EH (cell line): ENCODE results near the gene AGR3.
A peak's percentile ranks its signal among the peaks of the same experiment; 100 is the strongest.
"Not testable (repeated sequence)": the region's sequence is repeated elsewhere in the genome, so short reads cannot be mapped to it uniquely, and the experiment has no call there.

Source experiments
- DNase-seq: peaks from one replicate; pipeline ENCODE4 v3.0.0-alpha.2; 2015; ENCODE audit warnings: low read depth

The AGR3 gene

DNA sequence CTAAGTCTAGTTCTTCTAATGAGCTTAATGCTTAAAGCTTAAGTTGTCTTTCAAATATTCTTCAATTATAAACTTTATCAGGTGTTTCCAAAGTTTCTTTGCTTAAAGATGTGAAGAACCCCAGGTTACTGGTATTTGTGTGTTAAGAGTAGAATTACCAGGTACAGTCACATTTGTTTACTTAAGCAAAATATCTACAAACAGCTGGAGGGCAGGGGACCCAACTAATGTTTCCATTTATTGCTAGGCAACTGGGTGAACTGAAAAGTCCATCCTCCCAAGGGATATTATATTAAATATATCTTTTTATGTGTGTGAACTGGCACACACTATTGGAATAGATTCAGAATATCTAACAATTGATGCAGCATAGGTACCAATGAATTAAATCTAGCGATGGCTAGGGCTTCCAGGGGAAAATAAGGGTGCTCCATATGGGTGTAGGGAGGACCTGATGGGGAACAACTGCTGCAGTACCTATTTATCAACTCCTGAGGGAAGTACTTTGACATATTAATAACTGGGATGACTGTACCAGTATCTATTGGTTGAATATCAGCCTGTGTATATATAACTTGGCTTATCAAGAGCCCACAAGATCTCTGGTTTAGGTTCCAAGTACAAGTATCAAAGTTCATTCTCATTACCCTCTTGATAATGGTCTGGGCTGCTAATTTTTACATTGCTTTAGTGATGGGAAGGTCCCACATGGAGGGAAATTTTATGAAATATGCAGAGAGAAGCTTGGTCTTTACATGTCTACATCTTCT is 10.3 kb upstream of the AGR3 start:
- no peak for DNase-seq

DNA sequence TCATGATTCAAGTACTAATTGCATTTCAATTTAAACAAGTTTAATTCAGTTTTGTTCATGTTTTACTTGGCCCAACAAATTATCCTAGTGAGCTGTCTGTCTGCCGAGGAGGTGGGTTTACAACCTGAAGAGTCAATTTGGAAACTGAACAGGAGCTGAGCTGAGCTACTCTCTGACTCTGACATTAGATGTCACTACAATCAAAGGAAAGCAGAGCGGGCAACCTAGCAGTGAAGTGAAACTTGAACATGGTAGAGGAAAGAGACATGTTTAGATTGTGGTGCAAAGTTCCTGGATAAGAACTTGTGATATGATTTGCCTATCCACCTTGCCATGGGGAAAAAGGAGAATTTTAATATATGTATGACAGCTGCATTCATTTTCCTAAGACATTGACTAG is 9.6 kb upstream of the AGR3 start:
- DNase-seq, result peak; percentile 73

GRCh38 chr7:16889851-16890415 is 8.2 kb upstream of the AGR3 start:
- DNase-seq, result no peak

- DNase-seq, result no peak
These were observed 7.5 kb upstream of the AGR3 start for GRCh38 chr7:16889305-16889704.

GRCh38 chr7:16883918-16884317 is 2.1 kb upstream of the AGR3 start:
- DNase-seq, result no peak

- DNase-seq, result no peak
These were observed 1.2 kb downstream of the AGR3 start for GRCh38 chr7:16880554-16880953.

- no peak for DNase-seq
These were observed 2.6 kb downstream of the AGR3 start for GRCh38 chr7:16879181-16879580.

DNA sequence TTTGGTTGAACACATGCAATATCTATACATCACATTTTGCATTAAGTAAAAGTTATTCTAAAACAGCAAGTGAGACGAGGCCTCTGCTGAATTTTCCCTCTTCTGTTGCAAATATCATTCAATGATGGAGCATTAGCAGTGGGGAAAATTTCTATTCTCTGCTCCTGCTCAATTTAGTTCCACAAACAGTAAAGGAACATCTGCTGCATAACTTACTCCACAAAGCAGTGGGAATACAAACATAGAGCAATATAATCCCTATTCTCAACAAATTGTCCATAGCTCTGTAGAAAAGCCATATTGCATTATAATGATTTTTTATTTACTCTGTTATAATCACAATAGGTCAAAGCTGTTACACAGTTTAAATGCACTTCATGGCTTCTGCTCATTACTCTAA is 5.9 kb downstream of the AGR3 start:
- DNase-seq, result no peak

DNA sequence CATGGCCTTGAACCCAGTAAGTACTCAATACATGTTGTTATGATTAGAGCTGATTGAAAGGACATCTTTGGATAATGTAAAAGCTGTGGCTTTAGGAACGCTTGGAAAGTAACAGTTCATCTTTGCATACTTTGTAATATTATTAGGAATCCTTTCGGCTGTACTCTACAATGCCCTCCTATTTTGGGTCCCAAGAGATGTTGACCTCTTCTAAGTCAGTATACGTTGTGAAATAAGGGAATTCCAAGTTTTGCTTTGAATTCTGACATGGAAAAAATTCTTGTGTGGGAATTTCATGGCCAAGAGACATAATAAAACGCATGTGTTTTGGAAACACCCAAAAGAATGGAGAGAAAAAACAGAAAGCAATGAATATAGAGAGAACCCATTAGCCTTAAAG is 7.7 kb downstream of the AGR3 start:
- peak; percentile 19 for DNase-seq

GRCh38 chr7:16867328-16867727 is 14.5 kb downstream of the AGR3 start:
- no peak for DNase-seq

DNA sequence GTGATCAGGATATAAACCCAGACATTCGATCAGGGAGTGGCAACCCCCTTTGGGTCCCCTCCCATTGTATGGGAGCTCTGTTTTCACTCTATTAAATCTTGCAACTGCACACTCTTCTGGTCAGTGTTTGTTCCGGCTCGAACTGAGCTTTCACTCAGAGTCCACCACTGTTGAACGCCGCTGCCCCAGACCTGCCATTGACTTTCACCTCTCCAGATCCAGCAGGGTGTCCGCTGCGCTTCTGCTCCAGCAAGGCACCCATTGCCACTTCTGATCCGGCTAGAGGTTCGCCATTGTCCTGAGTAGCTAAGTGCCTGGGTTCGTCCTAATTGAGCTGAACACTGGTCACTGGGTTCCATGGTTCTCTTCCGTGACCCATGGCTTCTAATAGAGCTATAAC is 28.6 kb downstream of the AGR3 start:
- not testable (repeated sequence) for DNase-seq

- no peak for DNase-seq
These were observed 30.0 kb downstream of the AGR3 start for GRCh38 chr7:16851829-16852228.

DNA sequence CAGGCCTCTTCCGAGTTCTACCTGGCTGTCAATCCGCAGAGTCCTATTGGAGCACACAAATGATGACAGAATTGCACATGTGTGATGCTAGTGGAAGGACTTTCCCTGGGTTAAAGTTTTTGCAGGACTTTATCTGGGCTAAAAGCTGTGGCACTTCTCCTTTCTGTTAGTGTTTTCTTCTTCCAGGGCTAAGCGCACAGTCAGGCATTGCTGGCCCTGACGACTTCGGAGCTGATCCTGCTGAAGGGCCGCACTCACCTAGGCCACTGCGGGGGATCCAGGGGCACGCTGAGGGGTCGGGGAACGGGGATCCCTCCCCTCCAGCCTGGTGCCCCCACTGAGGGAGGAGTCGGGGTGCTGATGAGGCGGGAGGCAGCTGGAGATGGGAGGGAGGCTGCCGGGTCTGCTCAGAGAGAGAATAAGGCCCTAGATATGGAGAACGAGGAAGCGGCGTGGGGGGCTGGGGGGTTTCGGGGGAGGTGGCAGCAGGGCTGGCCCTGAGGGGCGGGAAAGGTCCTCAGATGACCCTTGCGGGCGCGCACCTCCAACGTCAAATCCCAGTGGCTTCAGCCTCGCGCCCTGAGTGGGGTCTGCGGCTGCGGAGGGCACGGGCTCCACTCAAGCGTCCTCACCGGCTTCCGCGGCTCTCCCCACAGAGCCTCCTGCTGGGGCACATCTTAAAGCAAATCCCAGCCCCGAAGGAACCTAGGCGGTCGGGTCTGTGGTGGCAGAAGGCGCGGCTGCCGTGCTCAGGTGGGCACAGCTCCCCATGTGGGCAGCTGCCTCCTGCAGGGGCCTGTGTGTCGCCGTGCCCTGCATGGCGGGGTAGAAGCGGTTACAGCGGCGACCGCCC is 30.9 kb downstream of the AGR3 start:
- DNase-seq, result no peak

DNA sequence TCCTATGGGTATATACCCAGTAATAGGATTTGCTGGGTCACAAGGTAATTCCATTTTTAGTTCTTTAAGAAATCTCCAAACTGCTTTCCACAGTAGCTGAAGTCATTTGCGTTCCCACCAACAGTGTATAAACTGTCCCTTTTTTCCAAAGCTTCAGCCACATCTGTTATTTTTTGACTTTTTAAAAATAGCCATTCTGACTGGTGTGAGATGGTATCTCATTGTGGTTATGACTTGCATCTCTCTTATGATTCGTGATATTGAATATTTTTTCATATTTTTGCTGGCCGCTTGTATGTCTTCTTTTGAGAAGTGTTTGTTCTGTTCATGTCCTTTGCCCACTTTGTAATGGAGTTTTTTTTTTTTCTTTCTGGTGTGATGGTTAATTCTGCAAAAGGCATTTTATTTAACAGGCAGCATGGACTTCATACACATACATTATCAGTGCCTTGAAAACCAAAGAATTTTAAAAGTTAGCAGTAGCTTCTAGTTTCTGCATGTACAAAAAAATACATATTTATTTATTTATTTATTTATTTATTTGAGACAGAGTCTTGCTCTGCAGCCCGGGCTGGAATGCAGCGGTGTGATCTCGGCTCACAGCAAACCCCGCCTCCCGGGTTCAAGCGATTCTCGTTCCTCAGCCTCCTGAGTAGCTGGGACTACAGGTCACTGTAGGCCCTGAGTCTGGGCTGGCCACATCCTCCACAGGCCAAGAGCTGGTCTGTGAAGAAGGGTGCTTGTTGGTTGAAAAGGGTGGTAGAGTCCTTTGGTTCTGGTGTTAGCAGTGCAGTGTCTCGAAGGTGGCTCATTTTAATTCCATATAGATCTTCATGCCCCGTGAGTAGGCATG is 32.3 kb downstream of the AGR3 start:
- DNase-seq, result no peak

GRCh38 chr7:16847381-16847860 is 34.4 kb downstream of the AGR3 start:
- peak; percentile 30 for DNase-seq

DNA sequence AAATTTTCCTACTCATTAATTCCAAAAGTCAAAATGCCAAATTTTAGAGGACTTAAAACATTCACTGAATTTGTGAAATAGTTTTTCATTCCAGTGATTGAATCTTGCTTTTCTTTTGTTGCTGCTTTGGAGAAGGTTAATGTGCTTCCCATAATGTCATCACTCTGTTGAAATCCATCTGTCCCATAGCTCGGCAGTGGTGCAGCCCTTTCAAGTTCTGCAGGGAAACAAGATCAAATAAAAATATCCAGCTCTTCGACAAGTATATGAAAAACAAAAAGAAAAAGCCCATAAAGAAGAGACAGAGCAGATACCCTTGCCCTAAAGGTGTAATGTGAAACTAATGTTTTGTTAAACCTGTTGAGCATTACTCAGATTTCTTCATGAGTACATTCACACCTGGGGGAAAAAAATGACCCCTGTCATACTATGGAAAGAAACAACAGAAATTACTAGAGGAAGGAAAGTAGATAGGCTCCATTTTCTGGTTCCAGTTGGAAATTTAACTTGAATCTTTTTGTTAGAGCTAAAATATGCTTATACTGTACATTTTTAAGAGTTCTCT is 35.1 kb downstream of the AGR3 start:
- DNase-seq, result peak; percentile 3

DNA sequence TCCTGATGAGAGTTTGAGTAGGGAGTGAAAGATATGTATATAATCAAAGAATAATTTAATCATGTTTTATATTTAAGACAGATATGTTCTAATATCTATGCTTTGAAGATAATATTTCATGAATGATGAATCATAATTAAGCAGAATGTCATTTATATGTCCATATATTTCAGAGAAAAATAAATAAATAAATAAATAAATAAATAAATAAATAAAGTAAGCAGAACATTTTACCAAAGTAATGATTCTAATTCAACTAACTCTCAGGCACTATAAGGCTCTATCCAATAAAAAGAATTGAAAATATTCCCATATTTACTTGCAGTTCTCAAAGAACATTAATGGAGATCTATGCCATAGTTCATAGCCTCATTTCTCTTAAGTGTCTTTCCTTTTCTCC is 36.0 kb downstream of the AGR3 start:
- no peak for DNase-seq

DNA sequence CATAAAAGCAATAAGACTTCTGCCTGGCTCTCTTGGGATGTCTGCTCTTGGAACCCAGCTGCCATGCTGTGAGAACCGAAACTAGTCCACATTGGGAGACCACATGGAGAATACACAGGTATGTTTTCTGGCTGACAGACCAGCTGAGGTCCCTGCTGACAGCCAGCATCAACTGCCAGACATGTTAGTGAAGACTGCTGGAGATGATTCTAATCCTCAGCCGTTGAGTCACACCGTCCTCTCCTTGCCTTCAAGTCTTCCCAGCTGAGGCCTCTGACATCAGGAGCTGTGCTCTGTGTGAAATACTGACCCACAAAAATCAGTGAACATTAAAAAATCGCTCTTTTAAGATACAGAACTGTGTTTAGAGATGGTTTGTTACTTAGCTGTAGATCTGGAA is 40.1 kb downstream of the AGR3 start:
- peak; percentile 68 for DNase-seq

DNA sequence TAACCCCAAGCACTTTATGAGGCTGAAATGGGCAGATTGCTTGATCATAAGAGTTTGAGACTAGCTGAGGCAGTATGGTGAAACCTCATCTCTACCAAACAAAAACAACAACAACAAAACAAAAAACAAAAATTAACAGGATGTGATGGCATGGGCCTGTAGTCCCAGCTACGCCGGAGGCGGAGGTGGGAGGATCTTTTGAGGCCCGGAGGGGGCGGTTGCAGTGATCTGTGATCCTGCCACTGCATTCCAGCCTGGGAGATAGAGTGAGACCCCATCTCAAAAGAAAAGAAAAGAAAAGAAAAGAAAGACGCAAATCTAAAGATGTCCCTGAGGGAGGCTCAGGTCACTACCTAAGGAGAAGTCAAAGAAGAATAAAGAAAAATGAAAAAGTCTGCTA is 41.7 kb downstream of the AGR3 start:
- no peak for DNase-seq

DNA sequence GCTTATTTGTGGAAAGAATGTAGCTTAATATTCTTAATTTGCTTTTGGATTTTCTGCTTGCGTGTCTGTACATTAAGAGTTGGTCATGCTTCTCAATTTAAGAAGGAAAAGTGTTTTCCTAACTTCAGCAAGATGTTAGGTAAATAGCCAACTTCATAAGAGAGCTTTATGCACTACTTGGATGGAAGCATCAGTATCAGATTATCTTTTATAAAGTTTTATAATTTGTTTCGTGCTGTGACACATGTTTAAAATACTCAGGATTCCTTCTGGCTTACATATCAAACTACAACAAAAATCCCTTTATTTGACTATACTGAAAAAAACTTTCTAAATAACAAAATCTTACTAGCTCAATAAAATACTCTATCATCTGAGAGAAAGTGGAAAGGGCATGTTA is 42.1 kb downstream of the AGR3 start:
- DNase-seq, result peak; percentile 68

GRCh38 chr7:16838891-16839290 is 42.9 kb downstream of the AGR3 start:
- DNase-seq, result no peak

DNA sequence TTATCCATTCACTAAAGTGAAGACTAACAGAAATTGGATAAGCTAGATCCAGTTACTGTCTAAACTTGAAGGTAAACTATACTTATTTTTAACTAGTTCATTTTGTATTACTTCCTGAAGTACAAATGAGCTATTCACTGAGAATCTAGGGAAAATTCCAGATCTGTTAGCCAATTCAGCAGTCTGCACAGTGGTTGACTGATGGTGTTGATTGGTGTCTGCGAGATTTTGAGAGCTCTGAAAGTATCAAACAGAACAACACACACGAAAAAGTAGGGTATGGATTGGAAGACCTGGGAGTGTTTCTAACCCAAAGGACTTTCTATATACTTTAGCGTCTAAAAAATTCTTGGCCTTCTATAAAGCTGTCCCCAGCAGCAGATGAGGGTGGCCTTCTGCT is 43.4 kb downstream of the AGR3 start:
- DNase-seq, result peak; percentile 22
